Vagina (tissue), 2 donors: ENCODE results near the gene AP3D1. TPM values are rescaled to one million over a fixed set of nuclear protein-coding genes. Genes with fewer than 3 reads are reported as not detected.

Experiments used
- DNase-seq, 2 donors: peaks; one replicate each; pipeline ENCODE4 v3.0.0-alpha.2; 2017; ENCODE audit errors: extremely low spot score in 2 of 2
- H3K27ac ChIP-seq: fragments of 200-600 bp; sonication (generic); one replicate; pipeline ENCODE4 v1.5.1; 2019
- H3K27me3 ChIP-seq: fragments of 200-600 bp; sonication (generic); one replicate; pipeline ENCODE4 v1.5.1; 2019
- H3K36me3 ChIP-seq, 2 donors: fragments of 200-600 bp; sonication (generic); one replicate each; pipeline ENCODE4 v1.5.1; 2017 to 2019
- H3K4me1 ChIP-seq: fragments of 200-600 bp; sonication (generic); one replicate; pipeline ENCODE4 v1.5.1; 2019
- H3K4me3 ChIP-seq, 2 donors: fragments of 200-600 bp; sonication (generic); 1 replicate in 1 of 2; 2 replicates in 1 of 2; pipeline ENCODE4 v1.5.1; 2016 to 2019
- H3K9me3 ChIP-seq: fragments of 200-600 bp; sonication (generic); one replicate; pipeline ENCODE4 v1.5.1; 2019
- CTCF ChIP-seq, 3 experiments: fragments of 450-650 bp in 2 of 3; fragments of 200-600 bp in 1 of 3; sonication (generic) in 1 of 3; IDR thresholded peaks; one replicate each; pipeline ENCODE4 v1.5.1; 2017 to 2019; ENCODE audit warnings: antibody characterized with exemption in 3 of 3, mild to moderate bottlenecking in 2 of 3, moderate library complexity in 2 of 3
- POLR2A ChIP-seq, 2 donors: fragments of 450-650 bp; IDR thresholded peaks; one replicate each; pipeline ENCODE4 v1.6.1; 2017; ENCODE audit warnings: antibody characterized with exemption in 2 of 2, mild to moderate bottlenecking in 2 of 2, moderate library complexity in 2 of 2
- POLR2AphosphoS5 ChIP-seq, 2 donors: sonication (generic); formaldehyde crosslinking; IDR thresholded peaks; one replicate each; pipeline ENCODE4 v1.9.0; 2017; ENCODE audit warnings: antibody characterized with exemption in 2 of 2, mild to moderate bottlenecking in 2 of 2, low read depth in 1 of 2; ENCODE audit not compliant: insufficient read depth in 1 of 2
- intact Hi-C: fragments of 100-400 bp; cut with DNase I; formaldehyde crosslinking; loops from one replicate; pipeline ENCODE4 v1.15.1; 2023
- total RNA-seq: library from RNA; depleted of rRNA; stranded (reverse); fragments of >200 nt; gene quantifications from one replicate; pipeline ENCODE4 v1.2.3, GENCODE V29; 2016

Gene AP3D1
- total RNA-seq, 1 donor from 2014 or later = 62.9 TPM

DNA sequence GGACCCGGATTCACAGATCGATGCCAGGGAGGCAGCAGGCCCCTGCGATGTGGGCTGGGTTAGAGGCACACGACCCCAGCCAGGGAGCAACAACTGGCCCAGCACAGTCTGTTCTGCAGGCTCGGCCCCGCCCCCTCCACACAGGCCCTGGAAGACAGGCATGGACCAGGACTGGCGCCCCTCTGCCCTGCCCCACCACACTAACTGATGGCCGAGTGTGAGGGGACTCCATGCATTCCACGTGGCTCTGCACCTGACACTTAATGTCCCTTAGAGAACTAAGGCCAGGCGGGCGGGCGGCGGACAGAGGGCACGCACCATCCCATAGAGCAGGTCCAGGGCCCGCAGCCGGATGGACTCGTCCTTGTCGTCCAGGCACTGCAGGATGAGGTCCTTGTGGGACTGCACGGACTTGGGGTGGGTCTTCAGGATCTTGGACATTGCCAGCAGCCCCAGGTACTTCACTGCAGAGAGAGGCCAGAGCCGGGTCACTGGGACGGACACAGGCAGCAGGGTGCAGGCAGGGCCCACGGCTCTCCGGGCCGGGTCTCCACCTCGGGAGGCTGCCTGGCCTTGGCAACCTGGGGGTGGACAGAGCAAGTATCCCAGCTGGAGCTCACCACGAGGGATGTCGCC lies 29.8 kb downstream of the AP3D1 start:
- intact Hi-C loops = no loop called here
- H3K36me3 ChIP-seq = peaks cover 0 to 90% of the 10 kb centered on the region in 2 donors
- TF ChIP-seq POLR2A (IDR thresholded peaks at IDR 0.05) (no peak), POLR2AphosphoS5 (IDR thresholded peaks at IDR 0.05; ENCODE audit: insufficient read depth in 1 of 2, low read depth in 1 of 2) (no peak), CTCF (IDR thresholded peaks at IDR 0.05) (no peak)
- no peaks in the 10 kb centered on the region for H3K27me3 ChIP-seq
- no peak for DNase-seq
- H3K4me1 ChIP-seq = no peaks in the 10 kb centered on the region
- H3K27ac ChIP-seq = no peak overlapping the region
- H3K9me3 ChIP-seq = no peaks in the 10 kb centered on the region
- H3K4me3 ChIP-seq = no peak overlapping the region

DNA sequence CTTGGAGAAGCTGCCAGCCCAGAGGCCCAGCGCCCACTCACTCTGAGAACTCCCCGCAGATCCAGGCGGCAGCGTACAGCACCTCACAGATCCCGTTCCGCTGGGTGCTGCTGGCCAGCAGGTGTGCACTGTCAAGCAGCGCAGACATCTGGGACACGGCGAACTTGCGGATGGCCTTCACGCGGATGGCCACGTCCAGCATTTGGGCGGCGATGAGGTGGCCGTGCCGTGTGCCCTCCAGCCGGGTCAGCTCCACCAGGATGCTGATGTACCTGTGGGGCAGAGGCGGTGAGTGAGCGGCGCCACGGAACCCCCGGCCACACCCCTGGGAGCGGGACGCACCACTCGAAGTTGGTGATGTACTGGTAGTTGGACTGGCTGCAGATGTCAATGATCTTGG lies 30.5 kb downstream of the AP3D1 start:
- TF ChIP-seq POLR2A (IDR thresholded peaks at IDR 0.05) = no peak
- TF ChIP-seq POLR2AphosphoS5 (IDR thresholded peaks at IDR 0.05; ENCODE audit: insufficient read depth in 1 of 2, low read depth in 1 of 2) = no peak
- no peak for TF ChIP-seq CTCF (IDR thresholded peaks at IDR 0.05)
- intact Hi-C loops = no loop called here
- H3K9me3 ChIP-seq = no peaks in the 10 kb centered on the region
- no peak overlapping the region for H3K4me3 ChIP-seq
- no peaks in the 10 kb centered on the region for H3K27me3 ChIP-seq
- H3K4me1 ChIP-seq = no peaks in the 10 kb centered on the region
- DNase-seq = no peak
- no peak overlapping the region for H3K27ac ChIP-seq
- H3K36me3 ChIP-seq = peaks cover 0 to 93% of the 10 kb centered on the region in 2 donors

GRCh38 chr19:2119921-2120785 lies 31.2 kb downstream of the AP3D1 start:
- TF ChIP-seq POLR2AphosphoS5 (IDR thresholded peaks at IDR 0.05; ENCODE audit: insufficient read depth in 1 of 2, low read depth in 1 of 2) (no peak), CTCF (IDR thresholded peaks at IDR 0.05) (no peak), POLR2A (IDR thresholded peaks at IDR 0.05) (no peak)
- Histone ChIP-seq H3K4me3 (no peak overlapping the region), H3K4me1 (no peaks in the 10 kb centered on the region), H3K27ac (no peak overlapping the region), H3K27me3 (no peaks in the 10 kb centered on the region), H3K36me3 (peaks cover 0 to 94% of the 10 kb centered on the region in 2 donors), H3K9me3 (no peaks in the 10 kb centered on the region)
- intact Hi-C loops = no loop called here
- DNase-seq = no peak

- Histone ChIP-seq H3K9me3 (no peaks in the 10 kb centered on the region), H3K4me1 (no peaks in the 10 kb centered on the region), H3K27me3 (no peaks in the 10 kb centered on the region), H3K27ac (no peak overlapping the region), H3K36me3 (peaks cover 0 to 97% of the 10 kb centered on the region in 2 donors), H3K4me3 (no peak overlapping the region)
- no peak for DNase-seq
- intact Hi-C loops = no loop called here
- TF ChIP-seq POLR2A (IDR thresholded peaks at IDR 0.05) (no peak), CTCF (IDR thresholded peaks at IDR 0.05) (no peak), POLR2AphosphoS5 (IDR thresholded peaks at IDR 0.05; ENCODE audit: insufficient read depth in 1 of 2, low read depth in 1 of 2) (no peak)
Measured at GRCh38 chr19:2118438-2118837, 32.9 kb downstream of the AP3D1 start.
